SK-N-SH (cell line): Measurements from ENCODE around the gene LOXHD1. TPM values are rescaled to one million over a fixed set of nuclear protein-coding genes. Genes with fewer than 3 reads are reported as not detected.

Experiments used
- CTCF ChIA-PET: fragments of 300-600, 350-600 bp; formaldehyde crosslinking; extraction: SDS; loops from one replicate; lab custom pipeline; 2021; lab: Yijun Ruan, JAX
- POLR2A ChIA-PET: fragments of 350-600 bp; sonication (Branson Sonifier 250); formaldehyde crosslinking; extraction: SDS; loops from one replicate; lab custom pipeline; 2020; ENCODE audit warnings: antibody characterized with exemption, inconsistent platforms; lab: Yijun Ruan, JAX
- DNase-seq: peaks from one replicate; pipeline ENCODE4 v3.0.0; 2012
- H2AFZ ChIP-seq: fragments of 200-600 bp; sonication (generic); 2 replicates; pipeline ENCODE4 v1.8.1; 2016; ENCODE audit warnings: antibody characterized with exemption, mild to moderate bottlenecking, low read depth
- H3F3A ChIP-seq: fragments of 200-600 bp; sonication (generic); replicated peaks from 2 replicates; pipeline ENCODE3; 2016; ENCODE audit warnings: antibody characterized with exemption, mild to moderate bottlenecking; ENCODE audit not compliant: insufficient read depth
- H3K27ac ChIP-seq, 2 experiments: fragments of 200-500 bp in 1 of 2; fragments of 200-600 bp in 1 of 2; sonication (Bioruptor generic) in 1 of 2; sonication (generic), shearing (Covaris generic) in 1 of 2; 2 replicates each; pipeline versions ENCODE4 v1.5.1 to v1.6.1; 2014 to 2016; ENCODE audit warnings: low read depth in 2 of 2, inconsistent platforms in 1 of 2, low read length in 1 of 2, mild to moderate bottlenecking in 1 of 2, mixed read lengths in 1 of 2
- H3K27me3 ChIP-seq: fragments of 200-600 bp; sonication (generic), shearing (Covaris generic); 2 replicates; pipeline ENCODE4 v1.6.1; 2016; ENCODE audit warnings: mixed run types; ENCODE audit not compliant: insufficient read depth
- H3K36me3 ChIP-seq, 2 experiments: fragments of 200-500 bp in 1 of 2; fragments of 200-600 bp in 1 of 2; sonication (Bioruptor generic) in 1 of 2; sonication (generic) in 1 of 2; replicated peaks in 1 of 2; 2 replicates each; pipeline versions ENCODE3 to v1.5.1; 2014 to 2016; ENCODE audit warnings: low read length in 1 of 2, mild to moderate bottlenecking in 1 of 2; ENCODE audit not compliant: insufficient read depth in 2 of 2, control insufficient read depth in 1 of 2
- H3K4me1 ChIP-seq, 2 experiments: fragments of 200-500 bp in 1 of 2; fragments of 200-600 bp in 1 of 2; sonication (Bioruptor generic) in 1 of 2; sonication (generic), shearing (Covaris generic) in 1 of 2; 2 replicates each; pipeline versions ENCODE4 v1.5.1 to v1.6.1; 2014 to 2016; ENCODE audit warnings: low read depth in 1 of 2, low read length in 1 of 2, mixed run types in 1 of 2; ENCODE audit not compliant: insufficient read depth in 2 of 2, control insufficient read depth in 1 of 2
- H3K4me2 ChIP-seq: fragments of 200-600 bp; sonication (generic), shearing (Covaris generic); 2 replicates; pipeline ENCODE4 v1.6.1; 2017; ENCODE audit warnings: mixed run types
- H3K4me3 ChIP-seq, 2 experiments: fragments of 200-500 bp in 1 of 2; fragments of 200-600 bp in 1 of 2; sonication (Bioruptor generic) in 1 of 2; sonication (generic), shearing (Covaris generic) in 1 of 2; 2 replicates each; pipeline versions ENCODE4 v1.5.1 to v1.8.1; 2014 to 2016; ENCODE audit warnings: low read depth in 2 of 2, inconsistent platforms in 1 of 2, low read length in 1 of 2, mild to moderate bottlenecking in 1 of 2, mixed read lengths in 1 of 2, moderate library complexity in 1 of 2
- H3K79me2 ChIP-seq: fragments of 200-600 bp; sonication (generic); 2 replicates; pipeline ENCODE4 v1.8.1; 2017; ENCODE audit warnings: mild to moderate bottlenecking; ENCODE audit not compliant: insufficient read depth
- H3K9ac ChIP-seq: fragments of 200-600 bp; sonication (generic); 2 replicates; pipeline ENCODE4 v1.6.1; 2017; ENCODE audit warnings: mixed run types
- H3K9me2 ChIP-seq: fragments of 200-600 bp; sonication (generic); 2 replicates; pipeline ENCODE4 v1.6.1; 2017; ENCODE audit warnings: mixed run types
- H3K9me3 ChIP-seq: fragments of 200-600 bp; sonication (generic); 2 replicates; pipeline ENCODE4 v1.6.1; 2017; ENCODE audit warnings: mixed run types, mild to moderate bottlenecking, moderate library complexity
- H4K20me1 ChIP-seq: fragments of 200-600 bp; sonication (generic); 2 replicates; pipeline ENCODE4 v1.6.1; 2017; ENCODE audit warnings: mild to moderate bottlenecking, mixed run types; ENCODE audit not compliant: insufficient read depth
- ELF1 ChIP-seq: IDR thresholded peaks from 2 replicates; pipeline ENCODE4 v1.4.0; 2012
- FOSL2 ChIP-seq: IDR thresholded peaks from 2 replicates; pipeline ENCODE4 v1.4.0; 2012; ENCODE audit warnings: low read depth, mild to moderate bottlenecking, moderate library complexity, borderline replicate concordance
- GABPA ChIP-seq: IDR thresholded peaks from 2 replicates; pipeline ENCODE4 v1.4.0; 2012; ENCODE audit warnings: low read depth, mild to moderate bottlenecking
- GATA2 ChIP-seq: sonication (generic); formaldehyde crosslinking; IDR thresholded peaks from 2 replicates; pipeline ENCODE4 v1.5.0; 2020; ENCODE audit warnings: mild to moderate bottlenecking, missing genetic modification reagents
- IRF3 ChIP-seq: fragments of 150-350 bp; IDR thresholded peaks from 2 replicates; pipeline ENCODE4 v1.6.1; 2016; ENCODE audit warnings: mild to moderate bottlenecking, low read depth, low read length
- NFIC ChIP-seq: IDR thresholded peaks from 2 replicates; pipeline ENCODE4 v1.4.0; 2012; ENCODE audit warnings: borderline replicate concordance
- POLR2AphosphoS5 ChIP-seq: IDR thresholded peaks from 2 replicates; pipeline ENCODE4 v1.6.1; 2012; ENCODE audit warnings: low read depth, low read length
- RAD21 ChIP-seq: IDR thresholded peaks from 2 replicates; pipeline ENCODE4 v1.6.1; 2012; ENCODE audit warnings: mild to moderate bottlenecking, low read length
- RFX5 ChIP-seq: IDR thresholded peaks from 2 replicates; pipeline ENCODE4 v1.6.1; 2012; ENCODE audit warnings: mild to moderate bottlenecking, improper control_type of control experiment, low read length
- RXRA ChIP-seq: IDR thresholded peaks from 2 replicates; pipeline ENCODE4 v1.4.0; 2012; ENCODE audit warnings: low read depth, mild to moderate bottlenecking, borderline replicate concordance
- SMC3 ChIP-seq: IDR thresholded peaks from 2 replicates; pipeline ENCODE4 v1.6.1; 2012; ENCODE audit warnings: low read depth, low read length, improper control_type of control experiment
- ZBTB33 ChIP-seq: IDR thresholded peaks from 2 replicates; pipeline ENCODE4 v1.4.0; 2012; ENCODE audit warnings: low read depth, borderline replicate concordance
- WGBS: methylation state at CpG from one replicate; pipeline ENCODE4 v1.1.6; 2017; ENCODE audit warnings: low lambda C conversion rate; 5-methylcytosine and 5-hydroxymethylcytosine counted together
- polyA plus RNA-seq, 3 experiments: library from polyadenylated mRNA; depleted of rRNA; stranded (reverse); fragments of >200 nt; gene quantifications; 2 replicates each; pipeline ENCODE4 v1.2.3, GENCODE V29; 2012

Gene LOXHD1
- polyA plus RNA-seq, 1 of the 3 experiments (the other 2 are of a cell fraction), result not detected

GRCh38 chr18:46641917-46642316 is 15.1 kb downstream of the LOXHD1 start:
- Histone ChIP-seq H3K4me2 (no peak overlapping the region), H3K9me2 (no peaks in the 10 kb centered on the region), H2AFZ (no peak overlapping the region), H3K9ac (no peak overlapping the region), H4K20me1 (no peaks in the 10 kb centered on the region), H3K9me3 (no peaks in the 10 kb centered on the region)
- 46% methylated on average over 7 of the region's 7 CpGs for WGBS
- TF ChIP-seq RFX5, result no peak
- TF ChIP-seq IRF3, result no peak
- no peak for TF ChIP-seq ELF1
- TF ChIP-seq RXRA, result no peak
- TF ChIP-seq POLR2AphosphoS5, result no peak
- TF ChIP-seq GABPA, result no peak
- TF ChIP-seq SMC3, result no peak
- TF ChIP-seq RAD21, result no peak
- TF ChIP-seq FOSL2, result no peak
- no peak for TF ChIP-seq NFIC
- no peak for TF ChIP-seq ZBTB33
- TF ChIP-seq GATA2 (CRISPR knock-in tag), result no peak
- TF ChIP-seq, all 33 proteins: peak for 0
- no peak overlapping the region for H3K27ac ChIP-seq
- ChIA-PET CTCF (interaction anchor here (4.0 kb wide), 1 partner anchor 16 kb away, joined by 19 read pairs; no protein-coding TSS in a partner anchor), POLR2A (no interaction called here)
- H3K36me3 ChIP-seq, result no peaks in the 10 kb centered on the region
- peaks cover 29% of the 10 kb centered on the region; the same call in 1 of the 2 replicates for H3K27me3 ChIP-seq
- no peaks in the 10 kb centered on the region for H3F3A ChIP-seq
- DNase-seq, result no peak
- no peaks in the 10 kb centered on the region for H3K4me1 ChIP-seq
- no peak overlapping the region for H3K4me3 ChIP-seq
- no peaks in the 10 kb centered on the region for H3K79me2 ChIP-seq

- TF ChIP-seq ELF1, result no peak
- TF ChIP-seq, all 33 proteins: peak for 0
These were observed 17.6 kb downstream of the LOXHD1 start for GRCh38 chr18:46639386-46639785.

More at GRCh38 chr18:46639386-46639785, 17.6 kb downstream of the LOXHD1 start:
- no peaks in the 10 kb centered on the region for H3K9me2 ChIP-seq
- no peak overlapping the region for H3K4me2 ChIP-seq
- ChIA-PET CTCF (interaction anchor here (1.0 to 4.2 kb wide), 4 partner anchors 14 to 359 kb away, joined by 3 to 19 read pairs (median 7); no protein-coding TSS in a partner anchor), POLR2A (no interaction called here)
- no peaks in the 10 kb centered on the region for H4K20me1 ChIP-seq
- H3K27me3 ChIP-seq, result peaks cover 17% of the 10 kb centered on the region; the same call in 1 of the 2 replicates
- H3K9ac ChIP-seq, result no peak overlapping the region
- no peak overlapping the region for H3K27ac ChIP-seq
- WGBS, result 13% methylated on average over 2 of the region's 6 CpGs
- H3K79me2 ChIP-seq, result no peaks in the 10 kb centered on the region
- no peak overlapping the region for H2AFZ ChIP-seq
- no peak for DNase-seq
- no peaks in the 10 kb centered on the region for H3K36me3 ChIP-seq
- H3K9me3 ChIP-seq, result no peaks in the 10 kb centered on the region
- no peaks in the 10 kb centered on the region for H3K4me1 ChIP-seq
- no peak overlapping the region for H3K4me3 ChIP-seq
- no peaks in the 10 kb centered on the region for H3F3A ChIP-seq
